ENCODE results near the gene IGSF3. TPM values are rescaled to one million over a fixed set of nuclear protein-coding genes. Genes with fewer than 3 reads are reported as not detected.

The IGSF3 gene
- total and polyA plus RNA-seq, 2 experiments from 2014 or later: 7.3 to 37.8 TPM

DNA sequence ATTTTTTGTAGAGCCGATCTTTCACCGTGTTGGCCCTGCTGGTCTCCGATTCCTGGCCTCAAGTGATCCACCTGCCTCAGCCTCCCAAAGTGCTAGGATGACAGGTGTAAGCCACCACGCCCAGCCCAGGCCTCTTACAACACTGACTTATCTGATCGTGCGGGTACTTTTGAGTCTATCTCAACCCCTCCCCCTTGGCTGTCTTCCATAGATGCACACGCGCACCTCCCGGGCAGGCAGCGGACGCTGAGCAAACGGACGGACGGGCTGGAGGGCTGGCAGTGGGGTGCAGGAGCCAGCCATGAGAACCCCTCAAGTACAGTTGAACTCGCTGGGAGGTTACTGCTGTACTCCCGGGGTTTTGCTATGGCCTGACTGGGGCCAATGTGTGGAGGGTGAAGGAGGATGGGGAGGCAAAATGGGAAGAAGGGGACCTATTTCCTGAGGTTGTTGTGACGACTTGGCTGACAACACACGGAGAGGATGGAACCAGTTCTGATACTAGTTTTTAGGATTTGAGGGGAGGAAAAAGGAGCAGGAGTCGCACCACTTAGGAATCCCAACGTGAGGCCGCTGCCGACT, 97.7 kb downstream of the IGSF3 start:
- no peaks in the 10 kb centered on the region for H3K36me3 ChIP-seq (ENCODE audit: insufficient read depth)
- no peaks in the 10 kb centered on the region for H3K9me2 ChIP-seq (ENCODE audit: insufficient read depth)
- DNase-seq (ENCODE audit: low spot score) (peak; percentile 35), ATAC-seq (peak; percentile 4)
- H2AFZ ChIP-seq: peak overlapping the region; percentile 97
- peaks cover 6% of the 10 kb centered on the region; the same call in 1 of the 2 replicates for H3K79me2 ChIP-seq (replicated peaks; ENCODE audit: insufficient read depth)
- Mint-ChIP-seq H3K27ac (no peak overlapping the region), H3K4me3 (peak overlapping the region; percentile 75), H3K27me3 (ENCODE audit: insufficient read depth, low read depth, poor library complexity) (peaks cover 14% of the 10 kb centered on the region), H3K4me1 (peaks cover 32% of the 10 kb centered on the region), H3K9me3 (no peaks in the 10 kb centered on the region), H3K36me3 (ENCODE audit: low read depth) (peaks cover 2% of the 10 kb centered on the region; the same call in 1 of the 3 replicates)
- no peaks in the 10 kb centered on the region for H4K20me1 ChIP-seq (replicated peaks; ENCODE audit: insufficient read depth)
- H3F3A ChIP-seq (replicated peaks; ENCODE audit: low read depth): no peaks in the 10 kb centered on the region; the same call in 1 of the 2 replicates
- H3K4me3 ChIP-seq: peak overlapping the region; percentile 90
- H3K4me1 ChIP-seq (ENCODE audit: insufficient read depth): peaks cover 19% of the 10 kb centered on the region
- no peak overlapping the region for H3K27ac ChIP-seq (ENCODE audit: low read depth)
- TF ChIP-seq JUNB (IDR thresholded peaks at IDR 0.05; ENCODE audit: unreplicated experiment) (no peak), NANOG (IDR thresholded peaks at IDR 0.05; ENCODE audit: borderline replicate concordance) (no peak), CREB1 (CRISPR knock-in tag; IDR thresholded peaks at IDR 0.05; ENCODE audit: low read depth) (no peak), EZH2 (IDR thresholded peaks at IDR 0.05; ENCODE audit: low read depth, unreplicated experiment) (no peak), POLR2AphosphoS5 (IDR thresholded peaks at IDR 0.05; ENCODE audit: low read depth) (no peak; the same call in 1 of the 2 replicates), ZNF462 (CRISPR knock-in tag; IDR thresholded peaks at IDR 0.05) (no peak), ZNF331 (CRISPR knock-in tag; IDR thresholded peaks at IDR 0.05; ENCODE audit: low read depth) (no peak), ZNF114 (CRISPR knock-in tag; IDR thresholded peaks at IDR 0.05) (no peak), STAT1 (IDR thresholded peaks at IDR 0.05; ENCODE audit: unreplicated experiment) (no peak), EZH2phosphoT487 (IDR thresholded peaks at IDR 0.05; ENCODE audit: unreplicated experiment) (no peak), ETS1 (IDR thresholded peaks at IDR 0.05) (no peak), CTCF (conservative IDR thresholded peaks at IDR 0.05; ENCODE audit: low read depth in 2 of 2) (no peak)
- TF ChIP-seq, protein P1, sequence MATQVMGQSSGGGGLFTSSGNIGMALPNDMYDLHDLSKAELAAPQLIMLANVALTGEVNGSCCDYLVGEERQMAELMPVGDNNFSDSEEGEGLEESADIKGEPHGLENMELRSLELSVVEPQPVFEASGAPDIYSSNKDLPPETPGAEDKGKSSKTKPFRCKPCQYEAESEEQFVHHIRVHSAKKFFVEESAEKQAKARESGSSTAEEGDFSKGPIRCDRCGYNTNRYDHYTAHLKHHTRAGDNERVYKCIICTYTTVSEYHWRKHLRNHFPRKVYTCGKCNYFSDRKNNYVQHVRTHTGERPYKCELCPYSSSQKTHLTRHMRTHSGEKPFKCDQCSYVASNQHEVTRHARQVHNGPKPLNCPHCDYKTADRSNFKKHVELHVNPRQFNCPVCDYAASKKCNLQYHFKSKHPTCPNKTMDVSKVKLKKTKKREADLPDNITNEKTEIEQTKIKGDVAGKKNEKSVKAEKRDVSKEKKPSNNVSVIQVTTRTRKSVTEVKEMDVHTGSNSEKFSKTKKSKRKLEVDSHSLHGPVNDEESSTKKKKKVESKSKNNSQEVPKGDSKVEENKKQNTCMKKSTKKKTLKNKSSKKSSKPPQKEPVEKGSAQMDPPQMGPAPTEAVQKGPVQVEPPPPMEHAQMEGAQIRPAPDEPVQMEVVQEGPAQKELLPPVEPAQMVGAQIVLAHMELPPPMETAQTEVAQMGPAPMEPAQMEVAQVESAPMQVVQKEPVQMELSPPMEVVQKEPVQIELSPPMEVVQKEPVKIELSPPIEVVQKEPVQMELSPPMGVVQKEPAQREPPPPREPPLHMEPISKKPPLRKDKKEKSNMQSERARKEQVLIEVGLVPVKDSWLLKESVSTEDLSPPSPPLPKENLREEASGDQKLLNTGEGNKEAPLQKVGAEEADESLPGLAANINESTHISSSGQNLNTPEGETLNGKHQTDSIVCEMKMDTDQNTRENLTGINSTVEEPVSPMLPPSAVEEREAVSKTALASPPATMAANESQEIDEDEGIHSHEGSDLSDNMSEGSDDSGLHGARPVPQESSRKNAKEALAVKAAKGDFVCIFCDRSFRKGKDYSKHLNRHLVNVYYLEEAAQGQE (IDR thresholded peaks at IDR 0.05; ENCODE audit: unreplicated experiment): no peak
- H3K27me3 ChIP-seq (ENCODE audit: insufficient read depth): peaks cover 8% of the 10 kb centered on the region
- peak overlapping the region; percentile 93 for H3K4me2 ChIP-seq
